Dendritic cell treated with granulocyte-macrophage colony-stimulating factor and Interleukin-4, amounts not matched to agents 40 ng/mL and 50 ng/mL, for 4 days (primary cell): Measurements from ENCODE around the gene TP53I11.
A peak's percentile ranks its signal among the peaks of the same experiment; 100 is the strongest.

Experiments used
- H3K27ac Mint-ChIP-seq: one replicate; pipeline ENCODE4 v1.8.0; 2022; ENCODE audit warnings: mild to moderate bottlenecking, mixed read lengths
- H3K27me3 Mint-ChIP-seq: one replicate; pipeline ENCODE4 v1.8.0; 2022; ENCODE audit warnings: mild to moderate bottlenecking, mixed read lengths
- H3K36me3 Mint-ChIP-seq: one replicate; pipeline ENCODE4 v1.8.0; 2022; ENCODE audit warnings: low read depth, mixed read lengths
- H3K4me1 Mint-ChIP-seq: one replicate; pipeline ENCODE4 v1.8.0; 2022; ENCODE audit warnings: low read depth, mixed read lengths
- H3K4me3 Mint-ChIP-seq: one replicate; pipeline ENCODE4 v1.8.0; 2022; ENCODE audit warnings: mild to moderate bottlenecking, moderate library complexity, mixed read lengths
- H3K9me3 Mint-ChIP-seq: one replicate; pipeline ENCODE4 v1.8.0; 2022; ENCODE audit warnings: mixed read lengths
- intact Hi-C: fragments of 100-400 bp; cut with micrococcal nuclease; formaldehyde crosslinking; loops from one replicate; pipeline ENCODE4 v1.15.0; 2022

Gene TP53I11

GRCh38 chr11:44936525-44936924 is 14.2 kb downstream of the TP53I11 start:
- no peak overlapping the region for H3K4me3 Mint-ChIP-seq
- H3K4me1 Mint-ChIP-seq: peaks cover 35% of the 10 kb centered on the region
- intact Hi-C loops: loop anchor here (1.0 to 10.0 kb wide), 2 partner anchors 167 to 358 kb away; no protein-coding TSS in a partner anchor
- H3K27me3 Mint-ChIP-seq: peaks cover 7% of the 10 kb centered on the region
- H3K9me3 Mint-ChIP-seq: no peaks in the 10 kb centered on the region
- H3K36me3 Mint-ChIP-seq: peaks cover 38% of the 10 kb centered on the region
- no peak overlapping the region for H3K27ac Mint-ChIP-seq

GRCh38 chr11:44934735-44935250 is 15.9 kb downstream of the TP53I11 start:
- Mint-ChIP-seq H3K4me1 (peaks cover 17% of the 10 kb centered on the region), H3K27me3 (peaks cover 15% of the 10 kb centered on the region), H3K9me3 (no peaks in the 10 kb centered on the region), H3K4me3 (no peak overlapping the region), H3K27ac (no peak overlapping the region), H3K36me3 (peaks cover 33% of the 10 kb centered on the region)
- intact Hi-C loops: loop anchor here (10.0 kb wide), 1 partner anchor 360 kb away; no protein-coding TSS in a partner anchor

DNA sequence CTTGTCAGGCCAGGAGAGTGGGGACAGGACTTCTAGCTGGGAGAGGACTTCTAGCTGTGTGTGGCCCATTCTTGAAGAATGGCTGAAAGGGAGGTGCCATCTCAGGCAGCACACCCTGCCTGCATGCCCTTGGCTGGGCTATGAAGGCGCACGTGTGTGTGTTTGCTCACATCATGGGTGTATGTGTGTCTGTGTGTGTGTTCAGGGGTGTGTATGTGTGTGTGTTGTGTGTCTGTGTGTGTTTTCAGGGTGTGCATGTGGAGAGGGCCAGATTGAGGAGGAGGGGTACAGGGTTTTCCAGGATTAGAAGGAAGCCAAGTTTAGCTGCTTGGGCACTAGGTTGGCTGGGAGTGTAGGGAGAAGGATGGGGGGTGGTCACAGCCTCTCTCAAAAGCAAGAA is 16.6 kb downstream of the TP53I11 start:
- intact Hi-C loops: loop anchor here (10.0 kb wide), 1 partner anchor 361 kb away; no protein-coding TSS in a partner anchor
- H3K27ac Mint-ChIP-seq: no peak overlapping the region
- peaks cover 10% of the 10 kb centered on the region for H3K4me1 Mint-ChIP-seq
- no peak overlapping the region for H3K4me3 Mint-ChIP-seq
- H3K9me3 Mint-ChIP-seq: no peaks in the 10 kb centered on the region
- peaks cover 33% of the 10 kb centered on the region for H3K36me3 Mint-ChIP-seq
- peaks cover 16% of the 10 kb centered on the region for H3K27me3 Mint-ChIP-seq

DNA sequence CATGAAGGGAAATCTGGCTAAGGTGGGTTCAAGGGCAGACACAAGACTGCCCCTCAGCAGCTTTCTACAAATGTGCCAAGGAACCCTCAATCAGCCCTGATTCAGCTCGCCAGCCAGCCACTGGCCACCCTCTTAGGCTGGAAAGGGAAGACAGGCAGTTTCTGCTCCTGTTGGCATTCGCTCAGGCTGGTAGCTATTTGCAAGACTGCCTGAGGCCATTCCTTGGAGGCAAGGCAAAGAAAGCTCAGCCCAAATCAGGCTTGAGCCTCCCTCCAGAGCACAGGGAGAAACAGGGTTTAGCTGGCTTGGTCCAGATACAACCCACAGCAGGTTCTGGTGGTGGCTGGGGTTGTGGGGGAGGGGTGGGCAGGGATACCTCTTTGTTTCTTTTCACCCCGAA is 19.2 kb downstream of the TP53I11 start:
- H3K36me3 Mint-ChIP-seq: peaks cover 25% of the 10 kb centered on the region
- no peaks in the 10 kb centered on the region for H3K9me3 Mint-ChIP-seq
- no peak overlapping the region for H3K4me3 Mint-ChIP-seq
- peaks cover 24% of the 10 kb centered on the region for H3K27me3 Mint-ChIP-seq
- H3K4me1 Mint-ChIP-seq: no peaks in the 10 kb centered on the region
- no peak overlapping the region for H3K27ac Mint-ChIP-seq
- intact Hi-C loops: loop anchor here (10.0 kb wide), 1 partner anchor 363 kb away; no protein-coding TSS in a partner anchor

- H3K9me3 Mint-ChIP-seq: no peaks in the 10 kb centered on the region
- H3K4me3 Mint-ChIP-seq: no peak overlapping the region
- peaks cover 24% of the 10 kb centered on the region for H3K27me3 Mint-ChIP-seq
- H3K27ac Mint-ChIP-seq: no peak overlapping the region
- no peaks in the 10 kb centered on the region for H3K4me1 Mint-ChIP-seq
- intact Hi-C loops: loop anchor here (10.0 kb wide), 1 partner anchor 364 kb away; no protein-coding TSS in a partner anchor
- H3K36me3 Mint-ChIP-seq: peaks cover 25% of the 10 kb centered on the region
These were observed 19.9 kb downstream of the TP53I11 start for GRCh38 chr11:44930588-44931302.

DNA sequence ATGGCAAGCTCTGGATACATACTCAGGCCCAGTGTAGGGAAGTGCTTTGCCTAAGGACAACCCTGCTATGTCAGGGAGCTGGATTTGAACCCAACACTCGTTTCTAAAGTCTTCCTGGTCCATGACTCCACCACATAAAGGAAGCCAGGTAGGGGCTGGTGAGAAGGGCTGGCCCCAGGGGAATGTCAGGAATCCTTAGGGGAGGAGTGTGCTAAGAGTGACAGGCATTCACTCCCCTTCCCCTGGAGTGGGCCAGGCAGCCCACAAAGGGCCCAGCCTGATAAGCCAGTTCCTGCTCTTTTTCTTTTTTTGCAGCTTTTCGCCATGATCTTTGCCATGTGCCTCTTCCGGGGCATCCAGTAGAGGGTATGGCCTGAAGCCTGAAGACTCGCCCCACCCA is 21.9 kb downstream of the TP53I11 start:
- Mint-ChIP-seq H3K27ac (no peak overlapping the region), H3K9me3 (no peaks in the 10 kb centered on the region)
- intact Hi-C loops: no loop called here

GRCh38 chr11:44928144-44928543 is 22.5 kb downstream of the TP53I11 start:
- intact Hi-C loops: no loop called here
- peaks cover 25% of the 10 kb centered on the region for H3K27me3 Mint-ChIP-seq
- no peaks in the 10 kb centered on the region for H3K9me3 Mint-ChIP-seq
- H3K4me1 Mint-ChIP-seq: no peaks in the 10 kb centered on the region
- H3K4me3 Mint-ChIP-seq: no peak overlapping the region
- H3K27ac Mint-ChIP-seq: no peak overlapping the region
- peaks cover 5% of the 10 kb centered on the region for H3K36me3 Mint-ChIP-seq

More for the DNA sequence above, 21.9 kb downstream of the TP53I11 start:
- Mint-ChIP-seq H3K36me3 (peaks cover 12% of the 10 kb centered on the region), H3K4me3 (no peak overlapping the region), H3K27me3 (peaks cover 24% of the 10 kb centered on the region), H3K4me1 (no peaks in the 10 kb centered on the region)

- Mint-ChIP-seq H3K4me3 (no peak overlapping the region), H3K9me3 (no peaks in the 10 kb centered on the region), H3K27ac (no peak overlapping the region), H3K27me3 (peaks cover 27% of the 10 kb centered on the region), H3K4me1 (no peaks in the 10 kb centered on the region), H3K36me3 (no peaks in the 10 kb centered on the region)
- intact Hi-C loops: loop anchor here (1.0 kb wide), 1 partner anchor 178 kb away; no protein-coding TSS in a partner anchor
These were observed 23.5 kb downstream of the TP53I11 start for GRCh38 chr11:44927174-44927661.

DNA sequence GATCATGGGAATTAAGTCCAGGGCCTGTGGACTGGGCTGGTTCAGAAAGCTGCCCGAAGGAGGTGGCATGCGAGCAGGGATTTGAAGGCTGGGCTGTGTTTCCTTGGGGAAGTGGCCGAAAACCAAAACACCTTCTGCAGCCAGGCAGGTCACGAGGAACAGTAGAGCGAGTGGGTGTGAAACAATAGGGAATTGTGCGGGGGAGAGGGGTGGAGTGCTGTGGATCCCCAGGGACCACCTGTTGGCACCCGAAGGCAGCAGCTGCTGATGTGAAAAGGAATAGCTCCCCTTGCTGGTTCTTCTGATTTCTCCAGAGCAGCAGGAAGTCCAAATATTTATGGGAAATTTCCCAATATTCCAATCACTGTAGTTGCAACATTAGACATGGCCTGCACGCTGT is 24.6 kb downstream of the TP53I11 start:
- Mint-ChIP-seq H3K27me3 (peaks cover 25% of the 10 kb centered on the region), H3K9me3 (no peaks in the 10 kb centered on the region), H3K4me3 (no peak overlapping the region), H3K27ac (no peak overlapping the region), H3K4me1 (no peaks in the 10 kb centered on the region), H3K36me3 (no peaks in the 10 kb centered on the region)
- intact Hi-C loops: no loop called here

DNA sequence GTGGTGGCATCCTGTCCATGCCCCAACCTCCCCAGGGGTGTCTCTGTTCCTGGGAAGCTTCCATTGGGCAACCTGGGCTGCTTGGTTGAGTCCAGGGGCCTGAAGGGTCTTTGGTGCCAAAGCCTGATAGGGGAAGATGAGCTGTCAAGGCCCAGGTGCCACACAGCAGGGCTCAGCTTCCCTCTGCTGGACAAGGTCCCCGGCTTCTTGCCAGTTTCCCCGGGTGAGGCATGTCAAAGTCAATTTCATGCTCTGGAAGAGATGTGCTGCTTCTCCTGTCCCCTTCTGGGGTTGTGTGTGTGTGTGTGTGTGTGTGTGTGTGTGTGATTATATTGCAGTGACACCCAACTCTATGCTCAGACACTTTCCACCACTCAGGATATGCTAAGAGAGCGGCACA is 26.9 kb downstream of the TP53I11 start:
- no peak overlapping the region for H3K27ac Mint-ChIP-seq
- no peaks in the 10 kb centered on the region for H3K4me1 Mint-ChIP-seq
- no peaks in the 10 kb centered on the region for H3K36me3 Mint-ChIP-seq
- H3K9me3 Mint-ChIP-seq: no peaks in the 10 kb centered on the region
- no peak overlapping the region for H3K4me3 Mint-ChIP-seq
- H3K27me3 Mint-ChIP-seq: peaks cover 21% of the 10 kb centered on the region
- intact Hi-C loops: no loop called here

DNA sequence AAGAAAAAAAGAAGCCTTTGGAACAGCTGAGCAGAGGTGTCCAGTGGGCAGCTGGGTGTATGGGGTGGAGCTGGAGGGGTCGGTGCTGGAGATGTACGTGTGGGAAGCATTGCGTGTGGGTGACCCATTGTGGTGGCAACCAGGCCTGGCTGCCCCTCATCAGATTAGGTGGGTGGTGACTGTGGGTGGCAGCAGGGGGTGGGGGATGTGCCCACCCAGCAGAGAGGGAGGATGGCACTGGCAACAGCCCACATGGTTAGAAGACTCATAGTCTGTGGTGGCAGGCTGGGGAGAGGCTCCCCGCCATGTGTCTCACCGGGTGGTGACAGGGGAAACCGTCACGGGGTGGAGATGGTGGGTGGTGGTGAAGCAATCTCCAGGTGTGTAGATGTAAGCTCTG is 27.6 kb downstream of the TP53I11 start:
- H3K9me3 Mint-ChIP-seq: no peaks in the 10 kb centered on the region
- intact Hi-C loops: no loop called here
- peaks cover 27% of the 10 kb centered on the region for H3K27me3 Mint-ChIP-seq
- H3K27ac Mint-ChIP-seq: no peak overlapping the region
- H3K4me3 Mint-ChIP-seq: no peak overlapping the region
- H3K36me3 Mint-ChIP-seq: no peaks in the 10 kb centered on the region
- H3K4me1 Mint-ChIP-seq: no peaks in the 10 kb centered on the region

DNA sequence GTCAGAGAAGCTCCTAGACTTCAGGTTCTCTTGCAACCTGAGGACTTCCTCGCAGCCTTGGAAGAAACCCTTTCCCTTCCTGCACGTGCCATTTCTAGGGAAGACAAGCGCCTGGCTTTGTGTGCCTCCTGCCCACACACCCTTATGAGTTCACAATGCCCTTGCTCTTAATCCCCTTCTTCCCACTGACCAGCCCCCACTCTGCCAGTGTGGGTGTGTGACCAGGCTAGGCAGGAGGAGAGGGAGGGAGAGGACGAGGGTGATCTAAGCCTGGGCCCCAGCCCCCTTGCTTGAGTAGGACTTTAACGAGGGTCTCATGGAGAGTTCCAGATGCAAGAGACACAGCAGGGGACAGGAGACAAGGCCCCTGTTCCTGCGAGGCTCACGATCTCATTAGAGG is 30.2 kb downstream of the TP53I11 start:
- intact Hi-C loops: no loop called here
- Mint-ChIP-seq H3K27me3 (peaks cover 39% of the 10 kb centered on the region), H3K27ac (no peak overlapping the region), H3K4me1 (peaks cover 13% of the 10 kb centered on the region), H3K4me3 (no peak overlapping the region), H3K36me3 (no peaks in the 10 kb centered on the region), H3K9me3 (no peaks in the 10 kb centered on the region)

GRCh38 chr11:44917741-44918140 is 32.9 kb downstream of the TP53I11 start:
- Mint-ChIP-seq H3K27me3 (peaks cover 40% of the 10 kb centered on the region), H3K9me3 (no peaks in the 10 kb centered on the region), H3K36me3 (no peaks in the 10 kb centered on the region), H3K27ac (no peak overlapping the region), H3K4me1 (peaks cover 18% of the 10 kb centered on the region), H3K4me3 (no peak overlapping the region)
- intact Hi-C loops: loop anchor here (10.0 kb wide), 1 partner anchor 417 kb away; no protein-coding TSS in a partner anchor

- Mint-ChIP-seq H3K9me3 (no peaks in the 10 kb centered on the region), H3K36me3 (no peaks in the 10 kb centered on the region), H3K4me1 (peaks cover 25% of the 10 kb centered on the region), H3K4me3 (no peak overlapping the region), H3K27me3 (peaks cover 45% of the 10 kb centered on the region), H3K27ac (peak overlapping the region; percentile 70)
- intact Hi-C loops: loop anchor here (10.0 kb wide), 1 partner anchor 418 kb away; no protein-coding TSS in a partner anchor
These were observed 33.8 kb downstream of the TP53I11 start for GRCh38 chr11:44916801-44917385.
